AG09309 (cell line): ENCODE data around the gene SLC4A3.

Source experiments
- DNase-seq: peaks from one replicate; pipeline ENCODE4 v3.0.0-alpha.2; 2010; ENCODE audit warnings: low read depth
- H3K4me3 ChIP-seq: 2 replicates; pipeline ENCODE4 v1.5.1; 2011; ENCODE audit warnings: mild to moderate bottlenecking, low read depth, low read length, moderate library complexity; ENCODE audit not compliant: control insufficient read depth
- CTCF ChIP-seq: IDR thresholded peaks from 2 replicates; pipeline ENCODE4 v1.5.1; 2011; ENCODE audit warnings: mild to moderate bottlenecking, low read depth, low read length, inconsistent platforms; ENCODE audit not compliant: insufficient read depth, control insufficient read depth; ENCODE audit errors: missing control alignments

The SLC4A3 gene

DNA sequence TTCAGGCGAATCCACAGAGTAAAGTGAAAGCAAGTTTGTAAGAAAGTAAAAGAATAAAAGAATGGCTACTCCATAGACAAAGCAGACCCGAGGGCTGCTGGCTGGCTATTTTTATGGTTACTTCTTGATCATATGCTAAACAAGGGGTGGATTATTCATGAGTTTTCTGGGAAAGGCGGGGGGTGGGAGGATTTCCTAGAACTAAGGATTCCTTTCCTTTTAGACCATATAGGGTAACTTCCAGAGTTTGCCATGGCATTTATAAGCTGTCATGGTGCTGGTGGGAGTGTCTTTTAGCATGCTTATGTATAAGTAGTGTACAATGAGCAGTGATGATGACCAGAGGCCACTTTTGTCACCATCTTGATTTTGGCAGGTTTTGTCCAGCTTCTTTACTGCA is 59.8 kb downstream of the SLC4A3 start:
- DNase-seq = peak; percentile 34
- H3K4me3 ChIP-seq = no peak overlapping the region
- no peak for TF ChIP-seq CTCF

- no peak for DNase-seq
- H3K4me3 ChIP-seq = no peak overlapping the region
- TF ChIP-seq CTCF = no peak
Observed at GRCh38 chr2:219687882-219688559, 60.6 kb downstream of the SLC4A3 start.

DNA sequence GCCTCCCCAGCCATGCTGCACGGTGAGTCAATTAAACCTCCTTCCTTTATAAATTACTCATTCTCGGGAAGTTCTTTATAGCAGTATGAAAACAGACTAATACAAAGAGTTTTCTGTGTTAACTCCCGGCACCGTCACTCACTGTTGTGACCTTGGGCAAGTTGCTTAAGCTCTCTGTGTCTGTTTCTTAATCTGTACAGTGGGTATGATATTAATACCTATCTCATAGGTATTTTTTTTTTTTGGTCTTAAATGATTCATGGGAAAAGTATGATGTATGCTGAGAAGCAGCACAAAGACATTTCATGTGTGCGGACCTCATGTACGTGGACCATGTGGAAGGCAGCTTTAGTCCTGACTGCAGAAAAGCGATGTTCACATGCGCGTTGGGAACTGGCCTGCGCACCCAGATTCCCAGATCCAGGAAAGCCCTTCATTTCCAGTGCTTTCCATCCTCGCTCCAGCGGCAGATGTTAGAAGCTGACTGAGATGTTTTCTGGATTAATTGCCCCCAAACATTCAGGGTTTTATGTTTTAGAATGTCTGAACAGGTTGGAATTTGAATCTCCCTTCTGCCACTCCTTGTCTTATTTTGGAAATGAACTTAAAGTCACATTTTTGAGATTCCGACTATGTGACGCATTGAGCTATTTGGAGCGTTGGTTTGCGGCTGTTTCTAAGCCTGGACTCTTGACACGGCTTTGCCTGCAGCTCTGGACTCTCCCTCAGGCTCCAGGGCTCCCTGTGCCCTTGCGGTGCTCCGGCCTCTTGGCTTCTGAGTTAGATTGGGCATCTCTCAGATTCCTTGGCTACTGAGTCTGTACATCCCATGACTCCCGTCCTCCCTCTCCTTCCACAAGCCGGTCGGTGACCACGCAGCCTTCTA is 61.4 kb downstream of the SLC4A3 start:
- no peak overlapping the region for H3K4me3 ChIP-seq
- peak; percentile 71 for DNase-seq
- TF ChIP-seq CTCF = no peak

DNA sequence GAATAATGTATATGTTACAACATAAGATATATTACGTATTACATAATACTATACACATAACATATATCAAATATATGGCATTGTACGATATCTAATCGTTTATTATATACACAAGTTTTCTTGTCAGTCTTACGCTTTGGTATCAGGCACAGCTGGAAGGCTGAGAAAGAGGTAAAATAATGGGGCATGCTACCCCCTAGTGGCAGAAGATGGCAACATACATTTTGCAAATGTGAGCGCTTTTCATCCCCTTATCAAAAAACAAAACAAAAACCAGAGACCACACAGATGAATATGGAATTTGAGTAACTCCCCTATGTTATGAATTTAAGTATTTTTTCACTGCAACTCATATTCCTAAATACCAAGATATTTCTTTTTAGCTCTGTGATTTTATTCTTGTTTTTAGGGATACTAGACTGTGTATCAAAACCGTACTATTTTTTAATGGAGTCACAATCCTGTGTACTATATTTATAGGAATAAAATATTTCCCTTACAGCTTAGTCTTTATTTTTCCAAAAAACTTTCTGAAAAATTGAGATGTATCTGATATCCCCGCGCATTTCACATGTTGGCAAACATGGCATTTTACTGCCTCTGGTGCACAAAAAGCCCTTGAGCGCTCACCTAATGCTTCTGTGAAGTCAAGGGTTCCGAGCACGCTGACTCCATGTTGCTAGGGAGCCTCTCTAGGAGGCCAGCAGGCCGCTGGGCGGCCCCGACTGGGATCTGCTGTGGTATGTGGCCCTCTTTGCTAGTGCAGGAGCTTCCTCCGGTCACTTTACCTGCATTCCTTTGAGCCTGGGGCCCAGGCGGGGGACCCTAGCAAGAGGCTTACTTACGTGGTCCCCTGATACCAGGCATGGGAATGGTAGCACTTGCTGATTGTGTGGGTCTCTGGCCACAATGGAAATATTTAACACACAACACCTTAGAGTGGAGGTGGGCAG is 62.5 kb downstream of the SLC4A3 start:
- no peak overlapping the region for H3K4me3 ChIP-seq
- TF ChIP-seq CTCF = peak; percentile 78
- DNase-seq = peak; percentile 45

GRCh38 chr2:219691571-219691970 is 64.1 kb downstream of the SLC4A3 start:
- TF ChIP-seq CTCF = no peak
- H3K4me3 ChIP-seq = no peak overlapping the region
- no peak for DNase-seq
